H1 (cell line): ENCODE data around the gene PLXNA3. TPM values are rescaled to one million over a fixed set of nuclear protein-coding genes. Genes with fewer than 3 reads are reported as not detected.

Experiments
- CHD2 ChIP-seq: IDR thresholded peaks from 2 replicates; pipeline ENCODE4 v1.6.1; 2012; ENCODE audit warnings: low read length, improper control_type of control experiment
- polyA plus RNA-seq, 7 experiments: library from polyadenylated mRNA; depleted of rRNA in 3 of 7; stranded (reverse) in 5 of 7; unstranded in 2 of 7; fragments of >200 nt in 5 of 7; fragments of 200-250 nt in 2 of 7; gene quantifications; 1 replicate in 5 of 7; 2 replicates in 1 of 7; 4 replicates in 1 of 7; pipeline versions ENCODE4 v1.2.1 to v1.2.3, GENCODE V29; 2011 to 2013; ENCODE audit warnings: missing spikeins in 2 of 7, mixed read lengths in 2 of 7
- total RNA-seq: library from RNA; stranded (reverse); fragmentation: NEBNext Ultra II Directional; extraction: Animal tissue kit (Norgen Biotek cat#: 25700); gene quantifications from 2 replicates; pipeline ENCODE4 v1.2.1, GENCODE V29; 2021

PLXNA3 gene
- total and polyA plus RNA-seq, 2 of the 8 experiments (the other 6 are each of a cell fraction or from before 2014, with no cell fraction given): 10.7 to 18.2 TPM

- no peak for TF ChIP-seq CHD2
Measured at GRCh38 chrX:154432210-154432609, 25.9 kb upstream of the PLXNA3 start (continued).
